Ecto neural progenitor cell (in vitro differentiated cells): ENCODE data around the gene RNASE7.
"Not testable (repeated sequence)": the region's sequence is repeated elsewhere in the genome, so short reads cannot be mapped to it uniquely, and the experiment has no call there.

Source experiments
- DNase-seq: peaks from one replicate; pipeline ENCODE4 v3.0.0-alpha.2; 2018; ENCODE audit warnings: low spot score

Gene RNASE7

GRCh38 chr14:21023817-21024584, 18.2 kb upstream of the RNASE7 start:
- no peak for DNase-seq

GRCh38 chr14:21024585-21025370, 17.4 kb upstream of the RNASE7 start, which contains the start of gene NDRG2:
Gene NDRG2, minus strand, starts transcription at chr14:21025061. Its CDS starts 1,746 bp downstream, at chr14:21023315.
- DNase-seq = peak; percentile 86

GRCh38 chr14:21025371-21026273, 16.5 kb upstream of the RNASE7 start:
- DNase-seq = peak; percentile 66

GRCh38 chr14:21026274-21026987, 15.7 kb upstream of the RNASE7 start:
- no peak for DNase-seq

GRCh38 chr14:21026988-21027315, 15.2 kb upstream of the RNASE7 start:
- DNase-seq = no peak

- no peak for DNase-seq
Observed at GRCh38 chr14:21029917-21030316, 12.2 kb upstream of the RNASE7 start, which contains the start of gene TPPP2. Gene TPPP2, plus strand, starts transcription at chr14:21030217. Its CDS starts 365 bp downstream, at chr14:21030582.

- no peak for DNase-seq
Observed at GRCh38 chr14:21030531-21030930, 11.6 kb upstream of the RNASE7 start.

- DNase-seq = no peak
Observed at GRCh38 chr14:21032326-21033132, 9.6 kb upstream of the RNASE7 start.

- DNase-seq = no peak
Observed at GRCh38 chr14:21033133-21033698, 8.9 kb upstream of the RNASE7 start.

- no peak for DNase-seq
Observed at GRCh38 chr14:21034707-21035106, 7.5 kb upstream of the RNASE7 start, which contains the start of gene RNASE13. Gene RNASE13, minus strand, starts transcription at chr14:21034807. Its CDS starts 519 bp downstream, at chr14:21034288.

- DNase-seq = no peak
Observed at GRCh38 chr14:21036751-21037150, 5.4 kb upstream of the RNASE7 start.

GRCh38 chr14:21037156-21037555, 5.0 kb upstream of the RNASE7 start:
- no peak for DNase-seq

- no peak for DNase-seq
Observed at GRCh38 chr14:21038441-21039422, 3.4 kb upstream of the RNASE7 start.

- DNase-seq = no peak
Observed at GRCh38 chr14:21039585-21040369, 2.4 kb upstream of the RNASE7 start.

- DNase-seq = no peak
Observed at GRCh38 chr14:21040370-21040925, 1.7 kb upstream of the RNASE7 start.

- not testable (repeated sequence) for DNase-seq
Observed at GRCh38 chr14:21040941-21041340, 1.2 kb upstream of the RNASE7 start.

GRCh38 chr14:21042918-21043317, 756 bp downstream of the RNASE7 start:
- DNase-seq = no peak
